NCI-H1092 treated with DMSO at 0.1 percent for 48 hours (cell line): ENCODE results near the gene CYB5D1.
A peak's percentile ranks its signal among the peaks of the same experiment; 100 is the strongest.

Experiments used
- DNase-seq: peaks from one replicate; lab custom pipeline; 2025; lab: John Stamatoyannopoulos, UW

The CYB5D1 gene

GRCh38 chr17:7886227-7887037, 28.6 kb downstream of the CYB5D1 start:
- DNase-seq = peak; percentile 61

GRCh38 chr17:7887038-7887481, 29.3 kb downstream of the CYB5D1 start:
- DNase-seq = peak; percentile 87

- peak; percentile 95 for DNase-seq
Observed at GRCh38 chr17:7887482-7888183, 29.8 kb downstream of the CYB5D1 start.

- no peak for DNase-seq
Observed at GRCh38 chr17:7888184-7888920, 30.5 kb downstream of the CYB5D1 start, which contains the start of gene CHD3. TSS of gene CHD3 (plus strand) at chr17:7888789. CDS start at chr17:7889001, 212 bp downstream.

- peak; percentile 96 for DNase-seq
Observed at GRCh38 chr17:7889166-7889955, 31.6 kb downstream of the CYB5D1 start.

GRCh38 chr17:7893187-7893880, 35.5 kb downstream of the CYB5D1 start:
- peak; percentile 25 for DNase-seq

GRCh38 chr17:7894226-7894625, 36.4 kb downstream of the CYB5D1 start:
- DNase-seq = no peak

DNA sequence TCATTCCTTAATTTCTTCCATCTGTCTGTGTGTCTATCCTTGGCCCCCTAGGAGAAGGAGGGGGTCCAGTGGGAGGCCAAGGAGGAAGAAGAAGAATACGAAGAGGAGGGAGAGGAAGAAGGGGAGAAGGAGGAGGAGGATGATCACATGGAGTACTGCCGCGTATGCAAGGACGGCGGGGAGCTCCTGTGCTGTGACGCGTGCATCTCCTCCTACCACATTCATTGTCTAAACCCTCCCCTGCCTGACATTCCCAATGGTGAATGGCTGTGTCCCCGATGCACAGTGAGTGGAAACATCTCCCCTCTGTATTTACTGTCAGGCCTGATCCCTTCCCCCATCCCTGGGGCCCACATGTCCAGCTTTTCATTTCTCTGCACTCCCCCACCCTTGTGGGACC, 37.1 kb downstream of the CYB5D1 start:
- no peak for DNase-seq

GRCh38 chr17:7897090-7897489, 39.3 kb downstream of the CYB5D1 start:
- no peak for DNase-seq

DNA sequence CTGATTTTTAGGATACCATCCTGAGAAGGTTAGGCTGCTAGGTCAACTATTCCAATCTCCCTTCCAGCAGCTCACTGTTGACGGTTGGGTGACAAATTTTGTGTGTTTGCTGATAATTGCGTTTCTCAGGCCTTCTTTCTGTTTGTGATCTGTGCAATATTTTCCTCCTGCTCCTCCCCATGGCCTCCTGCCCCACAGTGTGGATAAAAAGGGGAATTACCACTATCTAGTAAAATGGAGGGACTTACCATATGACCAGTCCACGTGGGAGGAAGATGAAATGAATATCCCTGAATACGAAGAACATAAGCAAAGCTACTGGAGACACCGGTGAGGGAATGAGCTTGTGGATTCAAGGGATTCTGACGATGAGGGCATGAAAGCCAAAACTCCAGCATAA, 40.0 kb downstream of the CYB5D1 start:
- no peak for DNase-seq

DNA sequence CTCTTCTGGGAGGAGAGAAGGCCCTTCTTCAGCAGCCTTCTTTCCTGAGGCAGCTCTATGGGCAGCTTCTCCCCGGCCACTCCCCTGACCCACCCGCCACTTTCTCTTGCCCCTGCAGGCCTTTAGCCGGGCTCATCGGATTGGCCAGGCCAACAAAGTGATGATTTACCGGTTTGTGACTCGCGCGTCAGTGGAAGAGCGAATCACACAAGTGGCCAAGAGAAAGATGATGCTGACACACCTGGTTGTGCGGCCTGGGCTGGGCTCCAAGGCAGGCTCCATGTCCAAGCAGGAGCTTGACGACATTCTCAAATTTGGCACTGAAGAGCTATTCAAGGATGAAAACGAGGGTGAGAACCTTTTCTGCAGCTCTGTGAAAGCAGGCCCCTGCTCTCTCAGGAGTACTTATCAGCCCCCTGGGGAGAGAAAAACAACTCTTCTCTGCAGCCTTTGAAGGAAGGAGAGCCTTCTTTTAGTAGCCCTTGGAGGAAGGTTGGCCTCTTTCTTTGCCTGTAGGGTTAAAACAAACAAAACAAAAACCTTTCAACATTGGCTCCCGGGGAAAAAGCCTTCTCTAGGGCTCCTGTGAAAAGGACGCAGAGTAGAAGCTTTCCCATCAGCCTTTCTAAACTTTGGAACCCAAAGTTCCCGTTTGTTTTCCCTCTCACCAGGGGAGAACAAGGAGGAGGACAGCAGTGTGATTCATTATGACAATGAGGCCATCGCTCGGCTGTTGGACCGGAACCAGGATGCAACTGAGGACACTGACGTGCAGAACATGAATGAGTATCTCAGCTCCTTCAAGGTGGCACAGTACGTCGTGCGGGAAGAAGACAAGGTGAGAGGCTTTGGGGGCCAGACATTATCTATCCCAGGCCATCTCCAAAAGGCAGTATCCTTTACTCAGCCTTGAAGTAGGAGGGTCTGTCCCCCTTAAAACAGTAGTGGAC, 45.6 kb downstream of the CYB5D1 start:
- DNase-seq = no peak

DNA sequence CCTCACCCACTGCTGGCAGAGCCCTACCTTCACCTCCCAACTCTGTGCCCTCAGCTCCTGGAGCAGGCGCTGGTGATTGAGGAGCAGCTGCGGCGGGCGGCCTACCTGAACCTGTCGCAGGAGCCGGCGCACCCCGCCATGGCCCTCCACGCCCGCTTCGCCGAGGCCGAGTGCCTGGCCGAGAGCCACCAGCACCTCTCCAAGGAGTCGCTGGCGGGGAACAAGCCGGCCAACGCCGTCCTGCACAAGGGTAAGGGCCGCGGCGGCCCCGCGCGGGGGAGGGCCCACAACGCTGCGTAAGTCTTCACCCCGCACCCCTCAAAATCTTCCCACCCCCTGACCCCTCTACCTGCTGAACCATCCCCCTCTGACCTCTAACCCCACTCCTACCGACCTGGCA, 51.3 kb downstream of the CYB5D1 start:
- DNase-seq = no peak

DNA sequence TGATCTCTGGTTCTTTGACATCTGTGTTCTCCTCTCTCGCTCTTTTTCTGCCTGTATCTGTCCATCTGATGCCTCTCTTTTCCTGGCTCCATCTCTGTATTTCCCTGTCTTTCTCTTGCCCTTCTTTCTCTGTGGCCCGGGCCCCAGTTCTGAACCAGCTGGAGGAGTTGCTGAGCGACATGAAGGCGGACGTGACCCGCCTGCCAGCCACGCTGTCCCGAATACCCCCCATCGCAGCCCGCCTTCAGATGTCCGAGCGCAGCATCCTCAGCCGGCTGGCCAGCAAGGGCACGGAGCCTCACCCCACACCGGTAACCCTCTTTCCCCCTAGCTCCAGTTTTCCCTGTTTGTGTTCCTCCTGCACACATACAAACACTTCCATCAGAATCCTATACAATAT, 52.5 kb downstream of the CYB5D1 start:
- no peak for DNase-seq

DNA sequence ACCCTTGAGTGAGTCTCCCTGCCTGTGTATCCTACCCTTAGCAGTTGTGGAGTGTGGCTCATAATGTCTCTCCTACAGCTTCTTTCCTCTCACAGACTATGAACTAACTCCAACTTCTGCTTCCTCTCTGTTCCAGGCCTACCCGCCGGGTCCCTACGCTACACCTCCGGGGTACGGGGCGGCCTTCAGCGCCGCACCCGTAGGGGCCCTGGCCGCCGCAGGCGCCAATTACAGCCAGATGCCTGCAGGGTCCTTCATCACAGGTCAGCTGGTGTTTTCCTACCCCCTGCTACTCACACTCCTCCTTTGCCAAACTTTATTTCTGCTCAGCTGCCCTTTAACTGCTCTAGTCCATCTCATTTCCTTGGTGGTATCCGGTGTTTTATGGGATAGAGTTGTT, 52.9 kb downstream of the CYB5D1 start:
- no peak for DNase-seq

DNA sequence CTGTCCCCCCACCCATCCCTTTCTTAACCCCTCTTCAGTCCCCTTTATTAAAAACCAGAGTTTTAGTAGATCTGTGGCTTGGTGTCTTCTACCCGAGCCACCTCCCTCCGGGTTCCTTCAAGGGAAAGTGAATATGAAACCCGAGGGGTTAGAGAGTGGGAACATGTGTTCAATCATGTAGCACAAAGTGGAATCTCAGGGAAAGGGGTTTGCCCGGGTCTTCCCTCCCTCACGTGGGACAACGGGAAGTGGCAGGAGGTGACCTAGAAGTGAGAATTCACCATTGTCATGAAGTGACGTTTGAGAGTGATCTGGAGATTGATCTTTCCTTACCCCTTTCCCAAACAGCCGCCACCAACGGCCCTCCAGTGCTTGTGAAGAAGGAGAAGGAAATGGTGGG, 53.3 kb downstream of the CYB5D1 start:
- DNase-seq = no peak
